Measurements from ENCODE around the gene CCDC47.

Gene CCDC47

DNA sequence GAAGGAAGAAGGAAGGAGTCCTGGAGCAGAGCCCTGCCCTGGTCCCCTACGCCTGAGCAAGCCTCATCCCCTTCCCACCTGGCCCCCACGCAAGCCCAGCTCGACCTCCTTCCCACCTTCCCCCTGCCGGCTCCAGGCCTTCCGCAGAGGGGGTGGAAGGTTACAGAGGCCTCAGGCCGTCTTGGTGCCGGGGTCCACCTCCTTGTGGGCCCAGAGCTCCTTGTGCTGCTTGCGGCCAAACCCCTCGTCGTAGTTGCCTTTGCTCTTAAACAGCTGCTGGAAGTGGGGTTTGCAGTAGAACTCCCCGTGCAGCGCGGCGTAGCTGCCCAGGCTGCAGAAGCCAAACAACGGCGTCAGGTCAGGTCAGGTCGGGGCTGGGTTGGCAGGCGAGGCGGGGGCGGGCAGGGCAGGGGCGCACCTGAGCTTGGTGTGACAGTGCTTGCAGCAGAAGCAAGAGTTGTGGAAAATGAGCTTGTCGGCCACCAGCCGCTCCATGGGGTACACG is 75.0 kb downstream of the CCDC47 start:
- DNase-seq (ENCODE audit: low read depth in 2 of 2): no peak

DNA sequence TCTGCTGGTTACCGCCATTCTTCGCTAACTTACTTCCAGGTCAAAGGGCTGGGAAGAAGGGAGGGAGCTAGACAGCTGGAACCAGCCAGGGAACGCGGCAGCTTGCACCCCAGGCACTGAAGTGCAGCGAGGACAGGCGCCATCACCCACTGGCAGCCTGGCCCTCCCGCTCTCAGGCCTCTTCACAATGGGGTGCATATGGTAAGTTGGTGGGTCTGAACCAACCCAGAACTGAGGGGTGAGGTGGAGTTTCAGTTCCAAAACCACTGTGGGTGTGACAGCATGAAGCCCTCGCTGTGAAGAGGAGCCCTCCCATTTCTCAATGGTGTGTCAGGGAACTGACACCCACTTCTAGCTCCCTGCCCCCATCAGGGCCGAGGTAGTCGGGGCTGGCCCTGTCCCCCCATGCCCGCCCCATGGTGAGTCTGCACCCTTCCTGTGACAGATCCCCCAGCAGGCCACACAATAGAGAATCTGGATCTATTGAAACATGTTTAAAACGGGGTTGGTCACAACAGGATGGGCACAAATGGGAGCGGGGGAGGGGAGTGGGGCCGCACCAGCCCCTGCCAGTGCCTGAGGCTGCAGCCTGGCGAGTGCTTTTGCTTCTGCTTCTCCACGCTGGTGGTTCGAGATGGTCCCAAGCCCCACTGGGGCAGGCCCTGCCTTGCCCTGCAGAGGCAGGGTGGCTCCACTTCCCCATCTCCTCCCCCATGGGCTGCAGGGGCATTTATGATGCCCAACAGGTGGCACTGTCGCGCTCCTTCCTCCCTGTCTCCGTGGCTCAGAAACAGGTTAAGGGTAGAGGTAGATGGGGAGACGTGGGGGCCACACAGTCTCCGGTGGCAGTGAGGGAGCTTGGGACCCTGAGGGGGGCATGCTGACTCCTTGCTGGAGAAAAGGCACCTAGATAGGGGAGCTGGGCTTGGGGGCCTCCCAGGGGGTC is 75.8 kb downstream of the CCDC47 start:
- DNase-seq (ENCODE audit: low read depth in 2 of 2): peak; percentile 65 to 68

DNA sequence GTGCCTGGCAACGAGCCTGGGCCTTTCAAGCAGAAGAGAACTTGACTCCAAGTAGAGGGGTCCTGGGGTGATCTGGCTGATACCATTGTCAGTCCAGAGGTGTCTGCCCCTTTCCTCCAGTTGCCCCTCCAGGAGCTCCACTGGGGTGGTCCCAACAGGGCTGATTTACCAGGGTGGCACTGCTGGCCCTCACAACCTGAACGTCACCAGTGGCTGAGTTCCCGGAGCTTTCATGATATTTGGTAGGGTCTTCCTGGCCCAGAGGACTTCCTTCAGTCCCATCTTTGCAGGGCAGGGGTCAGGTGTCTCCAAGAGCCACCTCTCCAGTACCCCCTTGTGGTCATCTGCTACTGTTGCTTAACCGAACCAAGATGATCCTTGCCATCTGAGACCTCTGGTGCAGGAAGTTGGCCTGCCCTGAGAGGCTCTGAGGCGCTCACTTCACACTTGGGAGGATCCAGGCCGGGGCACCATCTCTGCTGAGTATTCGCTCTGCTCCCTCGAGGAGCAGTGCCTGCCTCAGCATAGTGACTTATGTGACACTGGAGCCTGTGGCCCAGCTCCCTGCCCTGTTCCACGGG is 76.9 kb downstream of the CCDC47 start:
- no peak for DNase-seq (ENCODE audit: low read depth in 2 of 2)

DNA sequence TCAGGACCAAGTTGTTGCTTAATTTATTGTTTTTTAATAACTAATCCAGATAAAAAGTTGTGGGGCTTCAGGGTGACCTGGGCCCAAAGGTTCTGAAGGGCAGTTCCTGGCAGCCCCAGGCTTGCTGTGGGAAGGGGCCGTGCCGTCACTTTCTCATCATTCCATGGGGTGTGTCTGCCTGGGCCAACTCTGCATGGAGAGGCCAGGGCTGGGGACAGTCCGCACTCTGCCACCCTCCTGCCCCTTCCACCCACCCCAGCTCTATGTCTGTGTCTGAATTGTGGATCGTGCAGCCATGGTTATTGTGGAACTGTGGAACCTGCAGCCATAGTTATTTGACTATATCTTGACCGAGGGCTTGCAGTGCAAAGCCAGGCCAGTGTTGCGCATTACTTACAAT is 77.5 kb downstream of the CCDC47 start:
- no peak for DNase-seq (ENCODE audit: low read depth in 2 of 2)

All from stimulated activated CD4-positive, alpha-beta T cell treated with anti-CD3 and anti-CD28 coated beads, Interleukin-15, amount 100 ng/mL, for 48 hours (primary cell).